ENCODE measurements around the gene TSHR. TPM values are rescaled to one million over a fixed set of nuclear protein-coding genes. Genes with fewer than 3 reads are reported as not detected.
"Not testable (repeated sequence)": the region's sequence is repeated elsewhere in the genome, so short reads cannot be mapped to it uniquely, and the experiment has no call there.

TSHR gene
- total RNA-seq, 1 experiment from 2014 or later: not detected

GRCh38 chr14:81018684-81019083 is 63.3 kb downstream of the TSHR start:
- Mint-ChIP-seq H3K27me3 (ENCODE audit: low read depth) (no peaks in the 10 kb centered on the region; the same call in 1 of the 2 replicates), H3K27ac (no peak overlapping the region), H3K4me3 (no peak overlapping the region), H3K4me1 (peaks cover 4 to 5% of the 10 kb centered on the region in 2 experiments; a peak in 1 of 4 replicates), H3K9me3 (peaks cover 0 to 3% of the 10 kb centered on the region in 2 experiments; a peak in 2 of 5 replicates), H3K36me3 (ENCODE audit: insufficient read depth in 1 of 3, low read depth in 3 of 3) (no peaks in the 10 kb centered on the region)
- no peak overlapping the region for H3K56ac ChIP-seq (ENCODE audit: insufficient read length, low read depth, low read length)
- no peak overlapping the region for H2AK5ac ChIP-seq (ENCODE audit: insufficient read length, low read length)
- no peaks in the 10 kb centered on the region for H4K20me1 ChIP-seq (ENCODE audit: control insufficient read depth, insufficient read depth, insufficient read length)
- H2BK12ac ChIP-seq (ENCODE audit: insufficient read length, low read depth, low read length): no peak overlapping the region
- no peak overlapping the region for H3K27ac ChIP-seq (ENCODE audit: insufficient read length, low read depth, low read length)
- H4K5ac ChIP-seq (ENCODE audit: insufficient read length, low read depth, low read length): no peak overlapping the region
- no peak overlapping the region for H3K4ac ChIP-seq (ENCODE audit: low read depth, low read length)
- no peak for TF ChIP-seq CTCF (conservative IDR thresholded peaks at IDR 0.05)
- no peak overlapping the region for H2BK120ac ChIP-seq (ENCODE audit: low read depth, low read length, poor library complexity, severe bottlenecking)
- H3K9me3 ChIP-seq (ENCODE audit: control insufficient read depth, low read depth, low read length): no peaks in the 10 kb centered on the region
- H2BK15ac ChIP-seq (ENCODE audit: low read depth, low read length): no peak overlapping the region
- no peaks in the 10 kb centered on the region for H3K27me3 ChIP-seq (ENCODE audit: insufficient read depth, low read length)
- H4K8ac ChIP-seq (replicated peaks; ENCODE audit: insufficient read length, low read depth, low read length): no peak overlapping the region
- H3K4me1 ChIP-seq (ENCODE audit: insufficient read depth, low read length): no peaks in the 10 kb centered on the region
- no peaks in the 10 kb centered on the region for H3K23me2 ChIP-seq (ENCODE audit: insufficient read length, low read depth, low read length, poor library complexity, severe bottlenecking)
- no peak overlapping the region for H3K23ac ChIP-seq (ENCODE audit: insufficient read length, low read depth, low read length)
- no peak overlapping the region for H3K18ac ChIP-seq (ENCODE audit: insufficient read length, low read depth, low read length)
- H2BK20ac ChIP-seq (ENCODE audit: low read depth, low read length, poor library complexity, severe bottlenecking): no peak overlapping the region
- no peak overlapping the region for H2BK5ac ChIP-seq (ENCODE audit: insufficient read length, low read length)
- no peak overlapping the region for H3K4me2 ChIP-seq (ENCODE audit: insufficient read depth, insufficient read length, low read length)
- no peak overlapping the region for H2AFZ ChIP-seq (ENCODE audit: low read length)
- H3K79me2 ChIP-seq (ENCODE audit: insufficient read depth, low read length): no peaks in the 10 kb centered on the region
- WGBS (ENCODE audit: extremely low coverage, insufficient read length, low lambda C conversion rate): no CpG with 5 or more reads among the region's 1 CpG
- H3K14ac ChIP-seq (ENCODE audit: insufficient read depth, low read length): no peak overlapping the region
- no peak overlapping the region for H4K91ac ChIP-seq (ENCODE audit: insufficient read length, low read depth, low read length)
- H3K9ac ChIP-seq (ENCODE audit: extremely low read depth, insufficient read length, low read length): no peak overlapping the region
- no peaks in the 10 kb centered on the region for H3K79me1 ChIP-seq (ENCODE audit: insufficient read depth, low read depth, low read length, poor library complexity, severe bottlenecking)
- H3T11ph ChIP-seq (ENCODE audit: low read length): no peak overlapping the region
- DNase-seq: no peak

GRCh38 chr14:81019113-81019512 is 63.7 kb downstream of the TSHR start:
- not testable (repeated sequence) for H3K27ac ChIP-seq (ENCODE audit: insufficient read length, low read depth, low read length); H3K27me3 ChIP-seq (ENCODE audit: insufficient read depth, low read length); H3K14ac ChIP-seq (ENCODE audit: insufficient read depth, low read length); H3K9me3 Mint-ChIP-seq; H3K79me2 ChIP-seq (ENCODE audit: insufficient read depth, low read length); H3K56ac ChIP-seq (ENCODE audit: insufficient read length, low read depth, low read length); H4K91ac ChIP-seq (ENCODE audit: insufficient read length, low read depth, low read length); H3K18ac ChIP-seq (ENCODE audit: insufficient read length, low read depth, low read length); H4K5ac ChIP-seq (ENCODE audit: insufficient read length, low read depth, low read length); H3T11ph ChIP-seq (ENCODE audit: low read length); H2BK5ac ChIP-seq (ENCODE audit: insufficient read length, low read length); H2BK20ac ChIP-seq (ENCODE audit: low read depth, low read length, poor library complexity, severe bottlenecking); H3K4me3 Mint-ChIP-seq; H4K20me1 ChIP-seq (ENCODE audit: control insufficient read depth, insufficient read depth, insufficient read length); H3K79me1 ChIP-seq (ENCODE audit: insufficient read depth, low read depth, low read length, poor library complexity, severe bottlenecking); H3K27ac Mint-ChIP-seq; H3K4me2 ChIP-seq (ENCODE audit: insufficient read depth, insufficient read length, low read length); H2BK12ac ChIP-seq (ENCODE audit: insufficient read length, low read depth, low read length); H3K27me3 Mint-ChIP-seq (ENCODE audit: low read depth); H2AFZ ChIP-seq (ENCODE audit: low read length); H3K36me3 Mint-ChIP-seq (ENCODE audit: insufficient read depth in 1 of 3, low read depth in 3 of 3); H4K8ac ChIP-seq (replicated peaks; ENCODE audit: insufficient read length, low read depth, low read length); H3K9me3 ChIP-seq (ENCODE audit: control insufficient read depth, low read depth, low read length); H2AK5ac ChIP-seq (ENCODE audit: insufficient read length, low read length); H3K4me1 Mint-ChIP-seq; H2BK120ac ChIP-seq (ENCODE audit: low read depth, low read length, poor library complexity, severe bottlenecking); H3K23me2 ChIP-seq (ENCODE audit: insufficient read length, low read depth, low read length, poor library complexity, severe bottlenecking); H3K4ac ChIP-seq (ENCODE audit: low read depth, low read length); H3K9ac ChIP-seq (ENCODE audit: extremely low read depth, insufficient read length, low read length); H2BK15ac ChIP-seq (ENCODE audit: low read depth, low read length); DNase-seq; H3K4me1 ChIP-seq (ENCODE audit: insufficient read depth, low read length); H3K23ac ChIP-seq (ENCODE audit: insufficient read length, low read depth, low read length)
- WGBS (ENCODE audit: extremely low coverage, insufficient read length, low lambda C conversion rate): no CpG with 5 or more reads among the region's 2 CpGs

Data from H9 (cell line).